Measurements from ENCODE around the gene TECPR2. TPM values are rescaled to one million over a fixed set of nuclear protein-coding genes. Genes with fewer than 3 reads are reported as not detected.

TECPR2 gene
- total RNA-seq, 3 donors from 2014 or later, result 5.5 to 6.7 (median 5.6) TPM

GRCh38 chr14:102439556-102439955 is 76.8 kb downstream of the TECPR2 start:
- Mint-ChIP-seq H3K36me3 (ENCODE audit: insufficient read depth) (peaks cover 15% of the 10 kb centered on the region), H3K9me3 (no peaks in the 10 kb centered on the region), H3K4me3 (no peak overlapping the region), H3K27me3 (ENCODE audit: low read depth) (peaks cover 3% of the 10 kb centered on the region), H3K4me1 (ENCODE audit: low read depth) (peaks cover 3% of the 10 kb centered on the region)
- ATAC-seq (no peak), DNase-seq (no peak)

GRCh38 chr14:102440392-102440791 is 77.7 kb downstream of the TECPR2 start:
- H3K36me3 Mint-ChIP-seq (ENCODE audit: insufficient read depth), result peaks cover 22% of the 10 kb centered on the region
- H3K9me3 Mint-ChIP-seq, result no peaks in the 10 kb centered on the region
- H3K27me3 Mint-ChIP-seq (ENCODE audit: low read depth), result peaks cover 3% of the 10 kb centered on the region

DNA sequence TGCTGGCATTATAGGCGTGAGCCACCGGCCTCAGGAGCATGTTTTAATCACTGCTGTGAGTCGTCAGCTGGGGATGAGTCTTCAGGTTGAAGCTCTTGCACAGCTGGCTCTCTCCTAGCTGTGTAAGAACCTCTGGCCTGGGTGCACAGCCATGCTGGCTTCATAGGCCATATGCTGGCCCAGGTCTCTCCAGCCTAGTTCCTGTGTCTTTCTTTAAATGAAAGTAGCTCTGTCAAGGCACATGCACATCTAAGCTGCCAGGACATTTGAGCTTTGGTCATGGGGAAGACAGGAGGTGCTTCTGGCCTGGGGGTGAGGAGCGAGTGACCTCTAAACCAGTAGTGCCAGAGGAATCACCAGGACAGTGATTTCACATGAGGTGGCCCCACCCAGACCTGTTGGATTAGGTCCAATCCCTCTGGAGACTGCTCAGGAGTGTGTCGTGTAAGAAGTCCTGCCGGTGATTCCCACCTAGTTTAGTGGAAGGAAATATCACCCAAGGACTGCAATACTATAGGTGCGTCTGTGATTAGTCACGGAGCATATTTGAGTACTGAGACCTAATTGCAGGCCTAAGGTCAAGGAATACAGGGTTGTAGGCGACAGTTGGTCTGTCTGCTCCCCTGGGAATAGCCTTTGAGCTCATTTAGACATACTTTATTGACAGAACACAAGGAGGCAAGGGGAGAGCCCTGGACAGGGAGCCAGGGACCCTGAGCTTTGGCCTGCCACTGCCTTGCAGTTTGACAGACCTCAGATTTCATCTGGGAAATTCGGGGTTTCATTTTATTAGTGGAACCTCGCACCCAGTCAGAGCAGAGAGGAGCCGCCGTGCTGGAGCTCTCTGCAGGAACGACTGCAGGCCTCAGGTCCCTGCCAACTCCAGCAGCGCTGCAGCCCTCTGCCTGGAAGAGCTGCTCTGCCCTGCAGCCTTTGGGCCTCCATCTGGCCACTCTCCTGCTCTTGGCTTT is 79.8 kb downstream of the TECPR2 start:
- peaks cover 3% of the 10 kb centered on the region for H3K4me1 Mint-ChIP-seq (ENCODE audit: low read depth)
- no peak for ATAC-seq
- peaks cover 25% of the 10 kb centered on the region for H3K36me3 Mint-ChIP-seq (ENCODE audit: insufficient read depth)
- DNase-seq, result no peak
- no peak overlapping the region for H3K4me3 Mint-ChIP-seq
- peaks cover 2% of the 10 kb centered on the region for H3K27me3 Mint-ChIP-seq (ENCODE audit: low read depth)
- H3K9me3 Mint-ChIP-seq, result no peaks in the 10 kb centered on the region

More at GRCh38 chr14:102440392-102440791, 77.7 kb downstream of the TECPR2 start:
- Mint-ChIP-seq H3K4me1 (ENCODE audit: low read depth) (peaks cover 3% of the 10 kb centered on the region), H3K4me3 (no peak overlapping the region)
- ATAC-seq (no peak), DNase-seq (no peak)

DNA sequence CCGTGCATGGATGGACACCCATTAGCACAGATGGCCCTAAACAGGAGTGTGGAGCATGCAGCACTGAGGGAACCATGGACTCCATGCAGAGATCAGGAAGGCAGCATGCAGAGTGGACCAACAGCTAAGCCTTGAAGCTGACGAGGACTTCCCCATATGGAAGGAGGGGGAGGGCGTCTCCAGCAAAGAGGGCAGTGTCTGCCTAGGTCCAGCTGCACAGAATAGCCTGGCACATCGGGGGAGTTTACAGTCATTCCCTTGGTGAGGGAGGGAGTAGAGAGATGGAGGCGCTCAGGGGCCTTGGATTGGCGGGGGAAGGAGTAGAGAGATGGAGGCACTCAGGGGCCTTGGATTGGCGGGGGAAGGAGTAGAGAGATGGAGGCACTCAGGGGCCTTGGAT is 82.3 kb downstream of the TECPR2 start:
- Mint-ChIP-seq H3K4me1 (ENCODE audit: low read depth) (no peaks in the 10 kb centered on the region), H3K9me3 (no peaks in the 10 kb centered on the region), H3K4me3 (no peak overlapping the region), H3K36me3 (ENCODE audit: insufficient read depth) (peaks cover 33% of the 10 kb centered on the region), H3K27me3 (ENCODE audit: low read depth) (no peaks in the 10 kb centered on the region)
- ATAC-seq, result no peak
- no peak for DNase-seq

- no peaks in the 10 kb centered on the region for H3K9me3 Mint-ChIP-seq
- no peaks in the 10 kb centered on the region for H3K4me1 Mint-ChIP-seq (ENCODE audit: low read depth)
- no peak for ATAC-seq
- peaks cover 37% of the 10 kb centered on the region for H3K36me3 Mint-ChIP-seq (ENCODE audit: insufficient read depth)
- H3K4me3 Mint-ChIP-seq, result no peak overlapping the region
- no peak for DNase-seq
- no peaks in the 10 kb centered on the region for H3K27me3 Mint-ChIP-seq (ENCODE audit: low read depth)
These were observed 82.9 kb downstream of the TECPR2 start for GRCh38 chr14:102445641-102446040.

GRCh38 chr14:102450206-102451063 is 87.7 kb downstream of the TECPR2 start:
- Mint-ChIP-seq H3K36me3 (ENCODE audit: insufficient read depth) (peaks cover 32% of the 10 kb centered on the region), H3K9me3 (no peaks in the 10 kb centered on the region), H3K4me1 (ENCODE audit: low read depth) (no peaks in the 10 kb centered on the region), H3K4me3 (no peak overlapping the region), H3K27me3 (ENCODE audit: low read depth) (no peaks in the 10 kb centered on the region)
- ATAC-seq, result no peak
- no peak for DNase-seq

DNA sequence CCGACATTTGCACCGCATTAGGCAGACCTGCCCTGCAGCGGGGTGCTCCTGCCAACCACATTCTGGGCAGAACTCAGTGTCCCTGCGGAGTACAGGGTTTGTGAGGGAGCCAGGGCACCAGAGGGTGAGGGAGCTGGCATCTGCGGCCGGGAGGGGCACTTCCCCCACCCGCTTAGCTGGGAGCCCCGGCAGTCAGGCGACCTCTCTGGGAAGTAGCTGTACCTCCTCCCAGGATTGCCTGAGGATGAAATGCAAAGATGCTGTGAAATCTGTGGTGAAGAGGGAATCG is 88.3 kb downstream of the TECPR2 start:
- Mint-ChIP-seq H3K36me3 (ENCODE audit: insufficient read depth) (peaks cover 30% of the 10 kb centered on the region), H3K4me3 (no peak overlapping the region), H3K9me3 (no peaks in the 10 kb centered on the region), H3K27me3 (ENCODE audit: low read depth) (no peaks in the 10 kb centered on the region), H3K4me1 (ENCODE audit: low read depth) (no peaks in the 10 kb centered on the region)
- DNase-seq (no peak), ATAC-seq (no peak)

GRCh38 chr14:102452302-102452701 is 89.6 kb downstream of the TECPR2 start:
- H3K36me3 Mint-ChIP-seq (ENCODE audit: insufficient read depth), result peaks cover 30% of the 10 kb centered on the region
- no peaks in the 10 kb centered on the region for H3K4me1 Mint-ChIP-seq (ENCODE audit: low read depth)
- ATAC-seq, result no peak

DNA sequence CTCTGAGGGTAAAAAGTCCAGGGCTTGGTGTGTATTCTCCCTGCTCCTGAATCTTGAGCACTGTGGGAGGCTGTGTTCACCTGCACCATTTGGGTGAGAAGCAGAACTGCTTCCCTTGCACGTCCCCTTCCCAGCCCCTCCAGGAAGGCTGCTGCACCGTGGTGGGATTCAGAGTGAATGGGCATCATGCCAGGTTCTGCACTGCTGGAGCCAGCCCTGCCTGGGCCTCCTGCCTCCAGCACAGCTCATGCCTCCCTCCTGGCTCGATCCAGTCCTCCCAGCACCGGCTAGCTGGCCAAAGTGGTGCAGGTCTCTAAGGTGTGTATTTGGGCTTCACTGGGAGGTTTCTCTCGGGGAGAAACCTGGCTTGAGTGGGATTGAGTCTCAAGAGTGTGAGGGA is 92.0 kb downstream of the TECPR2 start:
- Mint-ChIP-seq H3K9me3 (no peaks in the 10 kb centered on the region), H3K27me3 (ENCODE audit: low read depth) (no peaks in the 10 kb centered on the region), H3K36me3 (ENCODE audit: insufficient read depth) (peaks cover 25% of the 10 kb centered on the region), H3K4me1 (ENCODE audit: low read depth) (no peaks in the 10 kb centered on the region), H3K4me3 (no peak overlapping the region)
- DNase-seq, result no peak
- no peak for ATAC-seq

More at GRCh38 chr14:102452302-102452701, 89.6 kb downstream of the TECPR2 start:
- no peak for DNase-seq
- Mint-ChIP-seq H3K9me3 (no peaks in the 10 kb centered on the region), H3K27me3 (ENCODE audit: low read depth) (no peaks in the 10 kb centered on the region), H3K4me3 (no peak overlapping the region)

DNA sequence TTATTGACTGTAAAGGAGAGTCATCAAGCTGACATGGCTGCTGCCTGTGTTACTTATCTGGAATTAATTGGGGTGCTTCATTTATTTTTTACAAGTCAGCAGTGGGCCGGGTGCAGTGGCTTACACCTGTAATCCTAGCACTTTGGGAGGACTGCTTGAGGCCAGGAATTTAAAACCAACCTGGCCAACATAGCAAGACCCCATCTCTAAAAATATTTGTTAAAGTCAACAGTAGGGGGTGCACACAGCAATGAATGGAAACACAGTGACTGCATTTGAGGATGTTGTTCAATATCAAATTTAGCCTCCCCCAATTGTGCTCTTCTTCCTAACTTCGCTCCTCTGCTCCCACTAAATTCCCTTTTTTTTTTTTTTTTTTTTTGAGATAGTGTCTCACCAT is 94.8 kb downstream of the TECPR2 start:
- Mint-ChIP-seq H3K4me3 (no peak overlapping the region), H3K27me3 (ENCODE audit: low read depth) (no peaks in the 10 kb centered on the region), H3K9me3 (no peaks in the 10 kb centered on the region), H3K4me1 (ENCODE audit: low read depth) (no peaks in the 10 kb centered on the region), H3K36me3 (ENCODE audit: insufficient read depth) (peaks cover 10% of the 10 kb centered on the region)
- no peak for DNase-seq
- no peak for ATAC-seq

DNA sequence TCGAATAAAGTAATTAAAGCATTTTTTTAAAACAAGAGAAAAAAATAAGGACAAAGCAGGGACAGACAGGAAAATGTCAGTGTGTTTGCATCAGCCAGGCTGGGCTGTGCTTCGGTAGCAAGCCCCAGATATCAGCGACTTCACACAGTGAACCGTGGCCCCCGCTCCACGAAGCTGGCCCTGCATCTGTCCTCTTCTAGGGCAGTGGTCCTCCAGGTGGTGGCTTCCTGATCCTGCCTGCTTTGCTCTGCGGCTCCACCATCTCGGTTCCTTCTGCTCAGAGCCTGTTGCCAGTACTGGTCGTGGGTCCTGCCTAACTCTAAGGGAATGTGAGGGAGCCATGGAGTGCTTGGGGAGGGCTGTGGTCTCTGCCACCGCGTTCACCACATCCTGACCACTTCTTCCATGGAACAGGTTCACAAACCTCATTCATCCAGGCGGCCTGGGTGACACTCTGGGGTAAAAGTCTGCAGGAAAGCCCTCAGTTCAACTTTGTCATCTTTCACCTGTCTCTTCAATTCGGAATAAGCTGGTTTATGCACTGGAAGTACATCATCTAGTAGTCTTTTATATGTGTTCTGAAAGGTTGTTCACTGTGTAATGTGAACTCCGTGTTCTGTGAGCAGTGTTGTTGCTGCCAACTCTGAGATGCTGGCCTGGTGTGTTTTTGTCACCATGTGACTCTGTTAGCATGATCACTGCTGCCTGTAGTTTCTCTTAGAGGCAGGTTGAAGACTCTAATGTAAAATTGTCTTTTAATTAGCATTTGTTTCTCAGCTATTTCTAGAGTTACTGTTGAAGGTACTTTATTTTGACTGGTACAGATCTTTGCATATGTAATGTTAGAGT is 99.0 kb downstream of the TECPR2 start:
- ATAC-seq, result no peak

GRCh38 chr14:102462391-102462790 is 99.7 kb downstream of the TECPR2 start:
- Mint-ChIP-seq H3K27me3 (ENCODE audit: low read depth) (no peaks in the 10 kb centered on the region), H3K9me3 (no peaks in the 10 kb centered on the region), H3K4me1 (ENCODE audit: low read depth) (no peaks in the 10 kb centered on the region), H3K36me3 (ENCODE audit: insufficient read depth) (peaks cover 15% of the 10 kb centered on the region), H3K4me3 (no peak overlapping the region)
- no peak for ATAC-seq
- no peak for DNase-seq

More for the DNA sequence above, 99.0 kb downstream of the TECPR2 start:
- Mint-ChIP-seq H3K4me1 (ENCODE audit: low read depth) (no peaks in the 10 kb centered on the region), H3K27me3 (ENCODE audit: low read depth) (no peaks in the 10 kb centered on the region), H3K9me3 (no peaks in the 10 kb centered on the region), H3K36me3 (ENCODE audit: insufficient read depth) (peaks cover 11% of the 10 kb centered on the region), H3K4me3 (no peak overlapping the region)
- DNase-seq, result no peak

- H3K4me1 Mint-ChIP-seq (ENCODE audit: low read depth), result no peaks in the 10 kb centered on the region
- peaks cover 11% of the 10 kb centered on the region for H3K36me3 Mint-ChIP-seq (ENCODE audit: insufficient read depth)
- no peaks in the 10 kb centered on the region for H3K27me3 Mint-ChIP-seq (ENCODE audit: low read depth)
- no peak overlapping the region for H3K4me3 Mint-ChIP-seq
- ATAC-seq, result no peak
- no peaks in the 10 kb centered on the region for H3K9me3 Mint-ChIP-seq
- no peak for DNase-seq
These were observed 101.3 kb downstream of the TECPR2 start for GRCh38 chr14:102464006-102464405.

DNA sequence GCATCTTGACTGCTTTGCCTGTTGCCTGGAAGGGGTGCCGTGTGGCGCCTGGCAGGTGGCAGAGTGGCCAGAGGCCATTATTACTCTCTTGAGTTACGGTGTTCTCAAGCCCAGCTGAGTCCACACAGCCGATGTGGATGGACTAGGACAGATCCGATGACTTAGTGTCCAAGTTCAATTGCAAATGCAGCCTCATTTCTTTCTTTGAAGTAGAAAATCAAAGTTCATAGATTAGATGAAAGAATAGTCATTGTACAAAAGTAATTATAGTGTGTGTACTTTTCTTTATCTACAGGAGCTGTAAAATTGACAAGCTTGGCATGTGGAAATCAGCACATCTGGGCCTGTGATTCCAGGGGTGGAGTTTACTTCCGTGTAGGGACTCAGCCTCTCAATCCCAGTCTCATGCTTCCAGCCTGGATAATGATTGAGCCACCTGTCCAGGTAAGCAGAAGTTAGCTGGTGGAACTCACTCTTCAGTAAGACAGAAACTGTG is 102.2 kb downstream of the TECPR2 start:
- H3K4me3 Mint-ChIP-seq, result no peak overlapping the region
- DNase-seq (no peak), ATAC-seq (no peak)
- H3K36me3 Mint-ChIP-seq (ENCODE audit: insufficient read depth), result peaks cover 12% of the 10 kb centered on the region
- H3K27me3 Mint-ChIP-seq (ENCODE audit: low read depth), result no peaks in the 10 kb centered on the region
- no peaks in the 10 kb centered on the region for H3K4me1 Mint-ChIP-seq (ENCODE audit: low read depth)
- no peaks in the 10 kb centered on the region for H3K9me3 Mint-ChIP-seq
